Stimulated activated CD4-positive, alpha-beta T cell treated with anti-CD3 and anti-CD28 coated beads, Interleukin-15, amount 100 ng/mL, for 24 hours (primary cell): ENCODE data around the gene CDK14.
A peak's percentile ranks its signal among the peaks of the same experiment; 100 is the strongest.
"Not testable (repeated sequence)": the region's sequence is repeated elsewhere in the genome, so short reads cannot be mapped to it uniquely, and the experiment has no call there.

Experiments
- DNase-seq: peaks from one replicate; pipeline ENCODE4 v3.0.0-alpha.2; 2020

CDK14 gene

DNA sequence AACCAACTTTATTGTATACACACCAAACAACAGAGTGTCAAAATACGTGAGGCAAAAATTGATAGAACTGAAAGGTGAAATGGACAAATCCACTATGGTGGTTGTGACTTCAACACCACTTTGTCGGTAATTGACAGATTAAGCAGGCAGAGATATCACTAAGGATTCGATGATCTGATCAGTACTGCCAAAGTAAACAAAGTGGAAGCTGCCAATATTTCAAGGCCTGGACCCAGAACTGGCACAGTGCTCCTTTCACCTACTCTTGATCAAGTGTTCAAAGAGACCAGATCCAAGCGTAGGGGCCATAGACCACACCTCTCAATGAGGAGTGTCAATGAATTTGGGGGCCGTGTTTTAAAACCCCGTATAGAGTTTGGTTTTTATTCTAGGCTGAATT is 167.0 kb downstream of the CDK14 start:
- no peak for DNase-seq

DNA sequence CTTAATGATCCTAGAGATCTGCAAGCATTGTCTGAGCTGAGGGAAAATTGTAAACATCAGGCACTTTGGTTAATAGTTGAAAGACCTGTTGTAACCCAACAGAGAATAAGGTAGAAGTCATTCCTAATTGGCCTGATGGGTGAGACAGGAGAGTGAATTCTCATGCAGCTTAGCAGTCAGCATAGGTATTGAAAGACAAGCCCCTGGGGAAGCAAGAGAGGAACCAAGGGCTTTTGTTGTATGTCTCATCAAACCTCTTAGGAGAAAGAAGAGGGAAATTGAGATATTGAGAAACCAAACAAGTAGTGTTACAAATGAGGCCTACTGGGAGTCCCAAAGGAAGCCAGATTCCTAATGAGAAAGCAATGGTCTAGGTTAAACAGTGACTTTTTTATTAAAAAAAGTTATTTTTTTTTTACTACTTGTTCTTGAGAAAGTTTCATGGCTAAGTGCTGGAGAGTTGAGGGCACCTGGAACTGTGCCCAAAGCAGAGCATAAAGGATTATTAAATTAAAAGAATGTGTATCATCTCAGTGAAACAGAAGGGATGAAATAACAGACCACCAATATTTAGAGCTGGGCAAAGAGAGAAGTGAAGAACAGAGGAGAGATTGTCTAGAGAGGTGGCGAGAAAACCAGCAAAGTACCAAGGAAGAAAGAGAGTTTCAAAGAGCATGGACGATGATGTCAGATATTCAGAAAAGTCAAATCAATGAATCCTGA is 168.9 kb downstream of the CDK14 start:
- no peak for DNase-seq

DNA sequence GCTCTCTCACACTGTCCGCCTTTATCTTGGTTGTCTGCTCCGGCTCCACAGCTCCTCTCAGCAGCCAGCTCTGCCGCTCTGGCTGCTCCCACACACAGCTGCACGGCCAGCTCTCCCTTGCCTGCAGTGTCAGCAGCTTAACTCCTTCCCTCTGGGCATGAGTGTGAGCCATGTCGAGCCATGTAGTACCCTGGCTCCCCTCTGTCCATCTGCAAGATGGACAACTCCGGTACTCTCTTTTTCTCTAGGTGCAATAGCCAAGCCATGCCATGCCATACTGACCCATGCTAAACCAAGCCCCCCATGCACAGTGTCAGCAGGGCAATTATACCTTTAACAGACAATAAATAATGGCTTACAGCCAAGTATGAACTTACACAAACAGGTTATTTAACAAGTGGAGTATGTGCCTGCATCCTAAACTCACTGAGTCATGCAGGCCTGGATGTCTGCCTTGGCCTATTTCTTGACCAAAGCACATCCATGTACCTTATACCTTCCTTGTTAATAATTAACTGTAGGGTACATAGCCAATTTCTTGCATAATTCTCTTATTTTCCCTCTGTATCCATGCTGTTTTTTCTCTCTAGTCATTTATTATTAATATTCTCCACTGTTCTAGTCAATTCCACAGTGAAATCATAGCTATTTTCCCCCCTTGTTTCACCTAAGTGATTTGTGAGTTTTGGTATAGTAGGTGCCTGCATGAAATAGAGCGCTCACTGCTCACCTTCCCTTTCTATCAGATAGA is 170.9 kb downstream of the CDK14 start:
- no peak for DNase-seq

DNA sequence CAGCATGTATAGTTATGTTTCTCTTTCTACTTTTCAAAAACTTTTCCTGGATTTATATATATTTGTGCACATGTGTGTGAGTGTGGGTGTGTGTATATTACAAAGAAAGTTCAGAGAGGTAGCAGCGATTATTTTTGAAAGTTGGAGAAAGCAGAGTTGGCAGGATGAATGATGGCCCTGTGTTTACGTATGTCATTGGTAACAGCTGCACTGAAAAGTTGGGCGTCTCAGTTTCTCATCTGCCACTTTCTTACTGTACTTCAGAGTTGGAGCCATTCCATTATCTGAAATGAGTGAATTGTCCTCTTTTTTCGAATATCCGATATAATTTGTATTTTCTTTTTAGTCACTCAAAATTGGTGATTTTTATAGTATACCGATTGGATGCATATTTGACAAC is 172.2 kb downstream of the CDK14 start:
- no peak for DNase-seq

DNA sequence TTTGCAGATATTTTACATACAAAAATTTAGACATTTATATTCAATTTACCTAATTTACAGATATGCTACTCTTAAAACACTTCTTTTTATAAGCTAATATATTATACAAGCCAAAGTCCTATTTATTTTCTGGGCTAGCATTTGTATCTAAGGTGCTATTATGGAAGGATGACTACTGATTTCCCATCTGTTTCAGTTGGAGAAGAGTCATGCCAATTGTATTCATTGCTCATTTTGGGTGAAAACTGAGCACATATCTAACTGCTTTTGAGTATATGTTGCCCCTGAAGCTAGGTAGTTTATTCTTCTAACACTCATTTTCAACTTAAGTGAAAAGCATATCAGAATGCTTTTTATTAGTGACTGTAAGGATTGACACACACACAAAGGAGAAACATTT is 172.9 kb downstream of the CDK14 start:
- DNase-seq: no peak

DNA sequence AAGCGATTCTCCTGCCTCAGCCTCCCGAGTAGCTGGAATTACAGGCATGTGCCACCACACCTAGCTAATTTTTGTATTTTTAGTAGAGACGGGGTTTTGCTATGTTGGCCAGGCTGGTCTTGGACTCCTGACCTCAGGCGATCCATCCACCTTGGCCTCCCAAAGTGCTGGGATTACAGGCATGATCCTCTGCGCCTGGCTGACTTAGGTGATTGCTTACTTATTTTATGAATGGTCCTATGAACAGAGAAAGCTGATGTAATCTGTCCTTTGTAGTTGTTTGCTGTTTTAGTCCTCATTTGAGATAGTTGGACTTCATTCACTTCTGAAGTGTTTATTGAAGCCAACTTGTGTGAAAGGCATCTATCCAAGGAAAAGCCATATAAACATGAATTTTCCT is 173.4 kb downstream of the CDK14 start:
- DNase-seq: not testable (repeated sequence)

DNA sequence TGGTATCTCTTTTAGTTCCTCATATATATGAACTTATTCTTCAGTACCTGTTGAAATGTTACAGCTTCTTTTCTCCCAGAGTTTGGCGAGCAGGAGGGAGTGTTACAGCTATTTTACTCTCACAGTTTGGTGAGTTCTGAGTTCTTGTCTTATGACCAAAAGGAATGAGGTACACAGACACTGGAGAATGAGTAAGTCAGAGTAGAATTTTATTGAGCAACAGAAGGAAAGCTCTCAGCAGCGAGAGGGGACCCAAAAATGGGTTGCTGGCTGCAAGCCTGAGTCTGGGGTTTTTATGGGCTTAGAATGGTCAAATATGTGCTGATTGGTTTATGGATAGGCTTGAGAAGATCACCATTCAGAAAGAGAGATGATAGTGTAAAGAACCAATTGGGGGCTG is 175.2 kb downstream of the CDK14 start:
- DNase-seq: no peak

DNA sequence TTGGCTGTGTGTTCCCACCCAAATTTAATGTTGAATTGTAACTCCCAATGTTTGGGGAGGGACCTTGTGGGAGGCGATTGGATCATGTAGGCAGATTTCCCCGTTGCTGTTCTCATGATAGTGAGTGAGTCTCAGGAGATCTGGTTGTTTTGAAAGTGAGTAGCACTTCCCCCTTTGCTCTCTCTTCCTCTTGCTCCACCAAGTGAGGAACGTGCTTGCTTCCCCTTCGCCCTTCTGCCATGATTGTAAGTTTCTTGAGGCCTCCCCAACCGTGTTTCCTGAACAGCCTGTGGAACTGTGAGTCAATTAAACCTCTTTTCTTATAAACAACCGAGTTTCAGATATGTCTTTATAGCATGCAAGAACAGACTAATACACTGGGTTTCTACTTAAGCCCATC is 176.3 kb downstream of the CDK14 start:
- no peak for DNase-seq

DNA sequence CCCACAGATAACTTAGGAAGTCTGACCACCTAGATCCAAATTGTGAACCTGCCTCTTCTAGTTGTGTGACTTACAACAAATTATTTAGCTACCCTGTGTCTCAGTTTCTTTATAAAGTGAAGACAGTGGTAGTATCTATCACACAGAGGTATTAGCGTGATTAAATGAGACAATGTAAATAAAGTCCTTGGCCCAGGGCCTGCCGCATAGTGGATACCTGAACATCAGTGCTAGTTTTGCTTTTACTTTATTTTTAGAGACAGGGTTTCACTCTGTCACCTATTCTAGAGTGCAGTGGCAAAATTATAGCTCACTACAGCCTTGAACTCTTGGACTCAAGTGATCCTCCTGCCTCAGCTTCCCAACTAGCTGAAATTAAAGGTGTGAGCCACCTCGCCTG is 177.1 kb downstream of the CDK14 start:
- no peak for DNase-seq

DNA sequence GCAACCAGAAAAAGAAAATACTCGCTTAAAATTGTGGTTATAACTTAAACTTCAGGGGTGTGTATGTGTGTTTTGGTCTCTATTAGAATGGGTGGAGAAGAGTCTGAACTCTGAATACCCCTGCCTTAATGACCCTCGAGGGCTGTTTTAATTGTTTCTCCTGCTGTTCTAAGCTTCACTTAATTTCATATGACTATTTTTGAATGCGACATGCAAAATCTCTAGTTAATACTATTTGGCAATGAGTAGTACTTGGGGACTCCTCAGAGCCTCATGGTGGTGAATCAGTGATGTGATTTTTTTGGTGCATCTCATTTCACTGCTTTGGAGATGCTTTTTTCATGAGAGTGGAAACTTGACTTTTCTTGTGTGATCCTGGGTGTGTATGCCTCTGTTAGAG is 178.6 kb downstream of the CDK14 start:
- no peak for DNase-seq

DNA sequence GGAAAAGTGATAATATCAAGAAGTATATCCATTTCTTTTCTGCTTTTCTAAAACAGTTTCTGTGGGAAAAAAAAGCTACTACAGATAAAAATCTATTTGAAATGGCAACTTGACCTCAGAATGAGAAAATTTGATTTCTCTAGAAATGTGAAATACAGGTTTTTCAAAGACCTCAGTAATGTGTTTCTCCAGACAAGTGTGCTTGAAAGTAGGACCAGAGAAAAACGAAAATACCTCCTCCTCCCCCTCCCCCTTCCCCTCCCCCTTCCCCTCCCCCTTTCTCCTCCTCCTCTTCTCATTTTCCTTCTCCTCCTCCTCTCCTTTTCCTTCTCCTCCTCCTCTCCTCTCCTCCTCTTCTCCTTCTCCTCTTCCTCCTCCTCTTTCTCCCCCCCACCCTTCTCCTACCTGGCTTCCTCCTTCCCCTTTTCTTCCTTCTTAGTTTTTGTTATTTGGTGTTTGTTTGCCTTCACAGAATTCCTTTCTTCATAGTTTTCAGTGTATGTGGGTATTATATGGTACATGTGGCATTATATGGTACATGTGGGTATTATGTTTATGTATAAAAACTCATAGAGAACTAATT is 179.4 kb downstream of the CDK14 start:
- no peak for DNase-seq

DNA sequence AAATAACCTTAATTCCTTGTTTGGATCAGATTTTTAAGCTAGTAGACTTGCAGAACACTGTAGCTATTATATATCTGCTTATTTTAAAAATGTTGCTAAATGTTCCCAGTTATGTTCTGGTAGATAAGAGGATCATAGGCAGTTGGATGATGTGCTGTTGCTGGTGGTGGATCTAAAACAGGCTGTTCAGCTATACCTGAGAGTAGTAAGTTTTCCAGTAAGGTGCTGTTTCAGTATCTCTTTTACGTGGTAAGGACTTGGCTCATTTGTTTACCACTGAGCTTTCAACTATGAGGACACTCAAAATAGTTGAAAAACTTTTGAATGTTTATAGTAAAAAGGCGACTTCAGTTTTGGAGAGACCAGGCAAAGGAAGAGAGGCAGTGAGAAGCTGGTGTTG is 180.9 kb downstream of the CDK14 start:
- no peak for DNase-seq

DNA sequence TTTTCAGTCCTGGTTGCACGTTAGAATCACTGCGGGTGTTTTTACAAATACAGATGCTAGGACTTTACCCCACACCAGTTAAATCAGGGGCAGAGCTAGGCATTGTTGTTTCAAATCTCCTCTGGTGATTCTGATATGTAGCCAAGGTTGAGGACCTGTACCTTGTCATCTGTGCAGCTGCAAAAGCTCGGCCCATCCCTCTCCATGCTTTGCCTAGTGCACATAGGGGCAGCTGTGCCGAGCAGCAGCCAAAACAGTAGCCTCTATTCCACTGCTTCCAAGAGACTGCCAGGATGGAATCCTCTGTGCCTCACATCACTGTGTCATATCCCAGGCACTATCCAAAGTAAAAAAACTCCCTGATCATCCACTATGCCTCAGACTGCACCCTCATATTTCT is 181.3 kb downstream of the CDK14 start:
- DNase-seq: no peak

DNA sequence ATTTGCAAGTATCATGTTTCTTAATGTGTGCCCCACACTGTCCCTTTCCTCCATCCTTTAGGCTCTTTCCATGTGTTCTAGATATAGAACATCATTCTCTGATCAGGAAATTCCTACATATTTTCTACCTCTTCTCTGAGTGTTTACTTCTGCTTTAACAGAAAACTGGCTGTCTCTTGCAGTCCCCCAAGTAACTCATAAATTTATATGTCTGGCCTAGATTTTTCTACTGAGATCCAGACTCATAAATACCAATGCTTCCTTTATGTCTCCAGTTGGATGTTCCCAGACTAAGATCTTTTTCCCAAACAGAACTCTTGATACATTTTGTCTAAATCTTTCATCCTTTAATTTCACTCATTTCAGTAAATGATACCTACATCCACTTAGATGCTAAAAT is 181.8 kb downstream of the CDK14 start:
- no peak for DNase-seq

DNA sequence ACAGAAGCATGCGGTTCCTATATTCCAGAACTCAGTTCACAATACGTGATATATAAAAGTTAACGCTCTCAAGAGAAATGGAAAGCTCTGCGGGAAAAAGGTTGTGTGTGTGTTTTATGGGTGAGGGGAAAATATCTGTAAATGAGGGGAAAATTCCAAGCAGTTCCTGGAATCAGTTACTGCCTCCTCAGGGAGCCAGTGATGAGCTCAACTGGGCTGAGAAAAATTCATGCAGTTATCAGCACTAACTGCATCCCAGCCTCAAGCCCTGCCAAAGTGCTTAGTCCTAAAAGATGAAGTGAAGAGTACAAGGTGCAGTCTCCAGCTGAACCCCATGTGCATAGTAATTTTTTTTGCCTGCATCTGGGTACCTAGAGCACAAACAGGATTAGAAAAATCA is 191.9 kb downstream of the CDK14 start:
- no peak for DNase-seq

DNA sequence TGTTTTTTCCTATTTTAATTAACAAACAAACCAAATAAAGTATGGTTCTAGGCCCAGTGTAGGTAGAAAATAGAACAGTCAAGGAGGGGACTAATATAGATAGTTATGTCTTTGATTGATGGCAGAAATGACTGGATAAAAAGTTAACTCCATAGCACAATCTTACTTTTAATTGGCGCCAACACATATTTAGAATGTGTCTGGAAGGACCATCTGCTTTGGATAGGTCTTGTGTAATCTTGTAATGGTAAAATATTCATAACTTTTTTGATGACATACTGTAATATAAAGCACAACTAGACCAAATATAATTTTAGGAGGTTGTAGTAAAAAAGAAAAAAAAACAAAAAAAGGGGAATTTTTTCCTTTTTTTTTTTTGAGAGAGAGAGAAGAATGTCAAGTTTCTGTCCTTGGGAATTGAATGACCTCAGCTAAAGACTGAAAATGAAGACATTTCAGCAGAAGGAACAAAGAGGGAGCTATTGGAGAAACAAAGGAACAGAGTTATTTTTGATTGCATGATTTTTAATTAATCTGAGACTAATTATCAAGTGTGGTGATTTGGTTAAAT is 193.7 kb downstream of the CDK14 start:
- no peak for DNase-seq

DNA sequence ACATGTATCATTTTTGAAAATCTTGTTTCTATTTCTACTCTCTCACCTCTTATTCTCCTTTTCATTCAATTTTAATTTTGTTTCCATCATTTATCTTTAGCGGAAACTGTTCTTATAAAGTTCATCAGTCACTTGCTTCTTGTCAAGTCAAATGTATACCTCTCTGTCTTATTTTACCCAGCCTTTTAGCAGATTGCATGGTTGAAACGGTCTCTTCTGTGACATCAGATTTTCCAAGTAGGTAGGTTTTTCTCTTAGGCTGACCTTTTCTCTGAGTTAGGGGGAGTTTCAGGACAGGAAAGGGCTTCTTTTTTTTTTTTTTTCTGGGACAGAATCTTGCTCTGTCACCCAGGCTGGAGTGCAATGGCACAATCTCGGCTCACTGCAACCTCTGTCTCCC is 195.5 kb downstream of the CDK14 start:
- no peak for DNase-seq

DNA sequence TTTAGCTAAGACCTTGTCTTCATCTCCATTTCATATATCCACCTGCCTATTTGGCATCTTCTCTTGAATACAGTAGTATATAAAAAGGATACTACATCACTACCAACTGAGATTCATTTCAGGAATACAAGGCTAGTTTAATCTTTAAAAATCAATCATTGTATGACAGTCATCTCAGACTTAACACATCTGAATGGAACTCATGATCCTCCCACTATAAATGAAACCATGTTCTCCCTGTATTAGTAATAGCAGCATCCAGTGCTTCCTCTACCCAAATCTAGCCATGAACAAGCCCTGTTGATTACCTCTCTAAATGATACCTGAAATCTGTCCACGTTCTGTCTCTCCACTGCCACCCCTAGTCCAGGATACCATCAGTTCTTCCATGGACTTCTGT is 196.2 kb downstream of the CDK14 start:
- DNase-seq: no peak

DNA sequence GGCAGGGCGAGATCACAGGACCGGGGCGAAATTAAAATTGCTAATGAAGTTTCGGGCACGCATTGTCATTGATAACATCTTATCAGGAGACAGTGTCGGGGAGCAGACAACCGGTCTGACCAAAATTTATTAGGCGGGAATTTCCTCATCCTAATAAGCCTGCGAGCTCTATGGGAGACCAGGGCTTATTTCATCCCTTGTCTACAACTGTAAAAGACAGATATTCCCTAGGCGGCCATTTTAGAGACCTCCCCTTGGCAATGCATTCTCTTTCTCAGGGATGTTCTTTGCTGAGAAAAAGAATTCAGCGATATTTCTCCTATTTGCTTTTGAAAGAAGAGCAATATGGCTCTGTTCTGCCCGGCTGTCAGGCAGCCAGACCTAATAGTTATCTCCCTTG is 198.1 kb downstream of the CDK14 start:
- not testable (repeated sequence) for DNase-seq

DNA sequence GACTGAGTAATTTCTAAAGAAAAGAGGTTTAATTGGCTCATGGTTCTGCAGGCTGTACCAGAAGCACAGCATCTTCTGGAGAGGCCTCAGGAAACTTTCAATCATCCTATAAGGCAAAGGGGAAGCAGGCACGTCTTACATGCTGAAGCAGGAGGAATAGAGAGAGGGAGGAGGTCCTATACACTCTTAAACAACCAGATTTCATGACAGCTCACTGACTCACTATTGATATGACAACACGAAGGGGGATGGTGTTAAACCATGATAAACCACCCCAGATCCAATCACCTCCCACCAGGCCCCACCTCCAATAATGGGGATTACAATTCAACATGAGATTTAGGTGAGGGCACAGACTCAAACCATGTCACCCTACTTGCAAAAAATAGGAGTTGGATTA is 201.5 kb downstream of the CDK14 start:
- no peak for DNase-seq

DNA sequence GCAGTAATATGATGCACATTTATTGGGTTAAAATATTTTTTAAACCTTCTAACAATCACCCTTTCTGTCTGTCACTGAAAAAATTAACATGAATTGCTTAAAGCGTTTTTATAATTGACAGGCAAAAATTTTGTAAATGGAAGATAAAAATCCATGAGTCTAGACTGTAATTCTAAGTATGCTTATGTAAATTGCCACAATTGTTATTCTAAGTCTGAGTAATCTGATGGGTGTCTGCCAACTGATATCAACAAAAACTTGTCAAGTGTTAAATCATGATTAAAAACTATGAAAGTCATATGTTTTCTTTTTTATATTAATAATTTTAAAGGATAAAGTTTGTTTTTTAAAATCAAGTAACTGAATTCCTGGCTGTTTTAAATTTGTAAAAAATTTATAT is 208.2 kb downstream of the CDK14 start:
- DNase-seq: no peak

DNA sequence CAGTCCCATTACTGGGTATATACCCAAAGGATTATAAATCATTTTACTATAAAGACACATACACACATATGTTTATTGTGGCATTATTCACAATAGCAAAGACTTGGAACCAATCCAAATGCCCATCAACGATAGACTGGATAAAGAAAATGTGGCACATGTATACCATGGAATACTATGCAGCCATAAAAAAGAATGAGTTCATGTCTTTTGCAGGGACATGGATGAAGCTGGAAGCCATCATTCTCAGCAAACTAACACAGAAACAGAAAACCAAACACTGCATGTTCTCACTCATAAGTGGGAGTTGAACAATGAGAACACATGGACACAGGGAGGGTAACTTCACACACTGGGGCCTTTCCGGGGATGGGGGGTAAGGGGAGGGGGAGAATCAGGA is 219.4 kb downstream of the CDK14 start:
- DNase-seq: not testable (repeated sequence)

DNA sequence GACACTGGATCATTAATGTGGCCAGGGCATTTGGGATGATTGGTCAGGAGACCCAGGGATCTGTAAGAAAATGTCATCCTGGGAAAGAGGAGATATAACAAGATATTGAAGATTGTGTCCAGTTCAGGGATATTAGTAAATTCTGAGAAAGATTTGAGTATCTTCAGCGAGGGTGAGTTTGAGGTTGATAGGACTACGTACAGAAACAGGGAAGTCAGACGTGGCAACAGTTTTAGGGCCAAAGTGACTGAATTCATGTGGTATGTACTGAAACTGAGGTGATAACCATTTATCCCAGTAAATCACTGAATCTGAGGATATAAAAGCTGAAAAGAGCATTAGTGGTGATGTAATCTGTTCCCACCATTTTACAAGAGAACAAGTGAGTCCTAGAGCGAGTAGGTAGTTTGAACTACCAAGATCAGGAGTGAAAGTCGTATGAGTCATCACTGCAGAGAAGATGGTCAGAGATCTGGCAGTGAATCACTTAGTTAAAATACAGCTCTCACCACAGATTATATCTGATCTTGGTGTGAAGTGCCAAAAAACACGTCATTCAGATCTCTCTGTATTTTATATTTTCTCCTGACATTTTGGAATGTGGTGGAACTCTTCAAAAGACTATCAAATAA is 220.5 kb downstream of the CDK14 start:
- peak; percentile 2 for DNase-seq

DNA sequence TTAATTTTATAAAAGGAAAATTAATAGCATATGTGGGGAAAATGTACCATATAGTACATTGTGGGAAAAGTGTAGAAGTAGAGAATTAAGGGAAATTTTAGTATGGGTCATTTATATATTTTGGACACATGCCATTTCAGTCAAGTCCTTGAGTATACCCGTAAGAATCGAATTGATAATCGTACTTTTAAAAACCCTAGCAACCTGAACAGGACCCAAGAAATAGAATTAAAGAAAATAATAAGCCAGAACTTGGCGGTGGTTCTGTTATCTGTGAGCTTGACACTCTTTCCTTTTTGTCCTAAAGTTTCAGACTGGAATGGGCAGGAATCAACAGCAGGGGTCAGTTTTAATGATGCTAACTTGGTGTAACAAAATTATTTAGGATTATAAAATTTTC is 221.0 kb downstream of the CDK14 start:
- no peak for DNase-seq
